Measurements from ENCODE around the gene STIM2. TPM values are rescaled to one million over a fixed set of nuclear protein-coding genes. Genes with fewer than 3 reads are reported as not detected.

Gene STIM2
- total and polyA plus RNA-seq, 9 of the 15 experiments (the other 6 are each of a cell fraction or from before 2014, with no cell fraction given): 7.2 to 26.8 (median 15.4) TPM

- TF ChIP-seq MBD2 (IDR thresholded peaks at IDR 0.05; ENCODE audit: borderline replicate concordance, low read depth): peak; percentile 34; the same call in 1 of the 2 replicates
- peak; percentile 36; the same call in 1 of the 2 replicates for TF ChIP-seq ZKSCAN1 (IDR thresholded peaks at IDR 0.05; ENCODE audit: low read depth, low read length)
- no peak for TF ChIP-seq SMARCA5 (IDR thresholded peaks at IDR 0.05)
- TF ChIP-seq ZNF785 (CRISPR knock-in tag; IDR thresholded peaks at IDR 0.05): no peak
- no peak for TF ChIP-seq ZNF140 (CRISPR knock-in tag; IDR thresholded peaks at IDR 0.05)
- TF ChIP-seq MYC (IDR thresholded peaks at IDR 0.05; ENCODE audit: low read depth, low read length): peak; percentile 49; the same call in 1 of the 2 replicates
- TF ChIP-seq MYC (CRISPR knock-in tag; IDR thresholded peaks at IDR 0.05; ENCODE audit: borderline replicate concordance, low read depth): 0 out of 2 replicates have a peak, but pooled peaks have one; percentile 33
- no peak for TF ChIP-seq SMARCC2 (IDR thresholded peaks at IDR 0.05; ENCODE audit: low read depth)
- no peak for TF ChIP-seq DACH1 (IDR thresholded peaks at IDR 0.05; ENCODE audit: partially characterized antibody)
- peak; percentile 76; the same call in 1 of the 2 replicates for TF ChIP-seq CREB1 (IDR thresholded peaks at IDR 0.05)
- TF ChIP-seq CREB1 (CRISPR knock-in tag; IDR thresholded peaks at IDR 0.05): no peak; the same call in 1 of the 2 replicates
- peak; percentile 73 for TF ChIP-seq POLR2B (IDR thresholded peaks at IDR 0.05; ENCODE audit: low read depth, partially characterized antibody)
- 0 out of 2 replicates have a peak, but pooled peaks have one; percentile 23 for TF ChIP-seq CEBPG (CRISPR knock-in tag; IDR thresholded peaks at IDR 0.05)
- TF ChIP-seq CEBPG (tag; conservative IDR thresholded peaks at IDR 0.05 in 1 of 2, IDR thresholded peaks at IDR 0.05 in 1 of 2): no peak
- 0 out of 2 replicates have a peak, but pooled peaks have one; percentile 38 for TF ChIP-seq ZNF764 (CRISPR knock-in tag; IDR thresholded peaks at IDR 0.05; ENCODE audit: low read depth)
- TF ChIP-seq GABPB1 (CRISPR knock-in tag; IDR thresholded peaks at IDR 0.05): peak; percentile 85
- TF ChIP-seq, protein P1, sequence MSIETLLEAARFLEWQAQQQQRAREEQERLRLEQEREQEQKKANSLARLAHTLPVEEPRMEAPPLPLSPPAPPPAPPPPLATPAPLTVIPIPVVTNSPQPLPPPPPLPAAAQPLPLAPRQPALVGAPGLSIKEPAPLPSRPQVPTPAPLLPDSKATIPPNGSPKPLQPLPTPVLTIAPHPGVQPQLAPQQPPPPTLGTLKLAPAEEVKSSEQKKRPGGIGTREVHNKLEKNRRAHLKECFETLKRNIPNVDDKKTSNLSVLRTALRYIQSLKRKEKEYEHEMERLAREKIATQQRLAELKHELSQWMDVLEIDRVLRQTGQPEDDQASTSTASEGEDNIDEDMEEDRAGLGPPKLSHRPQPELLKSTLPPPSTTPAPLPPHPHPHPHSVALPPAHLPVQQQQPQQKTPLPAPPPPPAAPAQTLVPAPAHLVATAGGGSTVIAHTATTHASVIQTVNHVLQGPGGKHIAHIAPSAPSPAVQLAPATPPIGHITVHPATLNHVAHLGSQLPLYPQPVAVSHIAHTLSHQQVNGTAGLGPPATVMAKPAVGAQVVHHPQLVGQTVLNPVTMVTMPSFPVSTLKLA (conservative IDR thresholded peaks at IDR 0.05): 0 out of 4 replicates have a peak, but pooled peaks of 1 of the 2 experiments have one; percentile 25
- 0 out of 2 replicates have a peak, but pooled peaks have one; percentile 49 for TF ChIP-seq LCOR (CRISPR knock-in tag; IDR thresholded peaks at IDR 0.05)
- peak; percentile 84 for TF ChIP-seq RB1 (IDR thresholded peaks at IDR 0.05; ENCODE audit: low read depth)
- TF ChIP-seq JUND (IDR thresholded peaks at IDR 0.05; ENCODE audit: borderline replicate concordance, low read depth, low read length): peak; percentile 71
- TF ChIP-seq JUND (tag; IDR thresholded peaks at IDR 0.05; ENCODE audit: borderline replicate concordance, low read depth, low read length): no peak; the same call in 2 of the 3 replicates
- TF ChIP-seq GABPA (tag; conservative IDR thresholded peaks at IDR 0.05; ENCODE audit: low read depth): peak; percentile 93
- 0 out of 2 replicates have a peak, but pooled peaks have one; percentile 39 for TF ChIP-seq ZBTB1 (CRISPR knock-in tag; IDR thresholded peaks at IDR 0.05; ENCODE audit: borderline replicate concordance, low read depth)
- TF ChIP-seq, protein P2, sequence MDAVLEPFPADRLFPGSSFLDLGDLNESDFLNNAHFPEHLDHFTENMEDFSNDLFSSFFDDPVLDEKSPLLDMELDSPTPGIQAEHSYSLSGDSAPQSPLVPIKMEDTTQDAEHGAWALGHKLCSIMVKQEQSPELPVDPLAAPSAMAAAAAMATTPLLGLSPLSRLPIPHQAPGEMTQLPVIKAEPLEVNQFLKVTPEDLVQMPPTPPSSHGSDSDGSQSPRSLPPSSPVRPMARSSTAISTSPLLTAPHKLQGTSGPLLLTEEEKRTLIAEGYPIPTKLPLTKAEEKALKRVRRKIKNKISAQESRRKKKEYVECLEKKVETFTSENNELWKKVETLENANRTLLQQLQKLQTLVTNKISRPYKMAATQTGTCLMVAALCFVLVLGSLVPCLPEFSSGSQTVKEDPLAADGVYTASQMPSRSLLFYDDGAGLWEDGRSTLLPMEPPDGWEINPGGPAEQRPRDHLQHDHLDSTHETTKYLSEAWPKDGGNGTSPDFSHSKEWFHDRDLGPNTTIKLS (IDR thresholded peaks at IDR 0.05; ENCODE audit: borderline replicate concordance, low read depth): peak; percentile 32; the same call in 1 of the 2 replicates
- TF ChIP-seq ZEB2 (IDR thresholded peaks at IDR 0.05): no peak
- TF ChIP-seq L3MBTL2 (IDR thresholded peaks at IDR 0.05): peak; percentile 52; the same call in 1 of the 2 replicates
- TF ChIP-seq NRF1 (conservative IDR thresholded peaks at IDR 0.05 in 1 of 2, IDR thresholded peaks at IDR 0.05 in 1 of 2): peak; percentile 97
- TF ChIP-seq POLR2H (tag; IDR thresholded peaks at IDR 0.05; ENCODE audit: low read depth): peak; percentile 50
Observed at GRCh38 chr4:26857278-26858034, 3.2 kb upstream of the STIM2 start (continued).

All from K562 (cell line).